Panc1 (cell line): ENCODE results near the gene RPS6KB2. TPM values are rescaled to one million over a fixed set of nuclear protein-coding genes. Genes with fewer than 3 reads are reported as not detected.

Source experiments
- ATAC-seq: fragments of 200-7000 bp; cut with Tn5 transposase; 2 replicates; pipeline ENCODE4 v1.9.1; 2020; ENCODE audit warnings: mild to moderate bottlenecking, moderate library complexity
- BruUV-seq: library from RNA; stranded (reverse); fragments of 400-500 nt; replicated peaks from 2 replicates; lab custom pipeline; 2021; lab: Mats Ljungman, UMichigan
- CTCF ChIA-PET: fragments of 300-600 bp; sonication (Branson Sonifier 250); formaldehyde crosslinking; loops from one replicate; lab custom pipeline; 2022; ENCODE audit warnings: antibody characterized with exemption; lab: Charles Lee
- POLR2A ChIA-PET: fragments of 300-600 bp; sonication (Branson Sonifier 250); formaldehyde crosslinking; loops from one replicate; lab custom pipeline; 2022; ENCODE audit warnings: antibody characterized with exemption; lab: Charles Lee
- DNase-seq: peaks from one replicate; pipeline ENCODE4 v3.0.0-alpha.2; 2010; ENCODE audit warnings: low read depth, low spot score
- H3K27ac ChIP-seq: 2 replicates; pipeline ENCODE4 v1.5.1; 2011; ENCODE audit warnings: mild to moderate bottlenecking, low read length, inconsistent platforms
- H3K27me3 ChIP-seq: fragments of 200-500 bp; sonication (Bioruptor generic); 2 replicates; pipeline ENCODE4 v1.6.0; 2014; ENCODE audit warnings: low read length, inconsistent platforms; ENCODE audit not compliant: control insufficient read depth, insufficient read depth
- H3K36me3 ChIP-seq: fragments of 200-500 bp; sonication (Bioruptor generic); 2 replicates; pipeline ENCODE4 v1.5.1; 2014; ENCODE audit warnings: inconsistent platforms, mild to moderate bottlenecking, low read length, moderate library complexity; ENCODE audit not compliant: control insufficient read depth, insufficient read depth
- H3K4me1 ChIP-seq: 2 replicates; pipeline ENCODE4 v1.5.1; 2011; ENCODE audit warnings: inconsistent platforms, mild to moderate bottlenecking, low read length, moderate library complexity; ENCODE audit not compliant: control insufficient read depth, insufficient read depth
- H3K4me3 ChIP-seq, 2 experiments: 2 replicates each; pipeline ENCODE4 v1.5.1; 2011 to 2012; ENCODE audit warnings: low read depth in 2 of 2, low read length in 2 of 2, mild to moderate bottlenecking in 2 of 2, inconsistent platforms in 1 of 2, moderate library complexity in 1 of 2
- H3K9me3 ChIP-seq: fragments of 200-500 bp; sonication (Bioruptor generic); 2 replicates; pipeline ENCODE4 v1.5.1; 2014; ENCODE audit warnings: low read depth, mild to moderate bottlenecking, inconsistent platforms, low read length, moderate library complexity; ENCODE audit not compliant: control insufficient read depth, insufficient read depth
- POLR2AphosphoS5 ChIP-seq: IDR thresholded peaks from 2 replicates; pipeline ENCODE4 v1.6.1; 2012; ENCODE audit warnings: mild to moderate bottlenecking, low read depth, low read length, moderate library complexity
- SIN3A ChIP-seq: IDR thresholded peaks from 2 replicates; pipeline ENCODE4 v1.6.1; 2012; ENCODE audit warnings: low read depth, mild to moderate bottlenecking, low read length, moderate library complexity, borderline replicate concordance; ENCODE audit not compliant: insufficient read depth
- TCF7L2 ChIP-seq: IDR thresholded peaks from 2 replicates; pipeline ENCODE4 v1.6.1; 2011; ENCODE audit warnings: mild to moderate bottlenecking, low read depth, low read length, inconsistent platforms
- in situ Hi-C: cut with HindIII; loops from 2 replicates; pipeline ENCODE4 v1.10.0; 2016; ENCODE audit warnings: low sequenced_read_pairs, low pct_unique_long_range_greater_than_20kb
- intact Hi-C: fragments of 100-400 bp; cut with micrococcal nuclease; formaldehyde crosslinking; loops from one replicate; pipeline ENCODE4 v1.10.0; 2022; ENCODE audit not compliant: unreplicated experiment
- total RNA-seq: library from RNA; stranded (reverse); gene quantifications from one replicate; pipeline ENCODE4 v1.2.1, GENCODE V29; 2021; ENCODE audit not compliant: unreplicated experiment
- TF ChIP-seq, protein P1 (sequence below), 2 experiments: IDR thresholded peaks; 2 replicates each; pipeline ENCODE4 v1.6.1; 2011 to 2012; ENCODE audit warnings: low read depth in 2 of 2, control low read depth in 1 of 2, low read length in 1 of 2, mild to moderate bottlenecking in 1 of 2, moderate library complexity in 1 of 2; ENCODE audit not compliant: insufficient read depth in 1 of 2
- TF ChIP-seq, protein P2 (sequence below): fragments of 450-650 bp; IDR thresholded peaks from 2 replicates; pipeline ENCODE4 v1.5.1; 2017; ENCODE audit warnings: mild to moderate bottlenecking

RPS6KB2 gene
- total RNA-seq, 1 experiment from 2014 or later, result 68.5 TPM

DNA sequence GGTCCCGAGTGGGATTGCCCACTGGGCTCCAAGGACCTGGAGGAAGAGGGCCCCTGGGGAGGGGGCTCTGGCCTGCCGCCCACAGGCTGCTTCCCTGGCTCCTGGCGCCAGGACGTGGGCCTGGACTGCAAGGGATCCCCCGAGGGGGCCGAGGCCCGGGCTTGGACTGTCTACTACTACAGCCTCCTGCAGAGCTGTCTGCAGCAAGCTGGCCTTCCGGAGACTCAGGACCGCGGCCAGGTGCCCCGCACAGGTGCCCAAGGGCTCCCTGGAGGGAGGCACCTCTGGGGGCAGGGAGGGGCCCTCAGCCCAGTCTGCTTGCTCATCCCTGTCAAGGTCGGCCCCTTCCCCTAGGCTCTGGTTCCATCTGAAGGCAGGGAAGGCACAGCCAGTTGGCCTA lies 10.9 kb upstream of the RPS6KB2 start:
- Histone ChIP-seq H3K9me3 (no peaks in the 10 kb centered on the region), H3K4me1 (peaks cover 56% of the 10 kb centered on the region), H3K36me3 (no peaks in the 10 kb centered on the region), H3K27me3 (no peaks in the 10 kb centered on the region), H3K27ac (peak overlapping the region; percentile 44; the same call in 1 of the 2 replicates), H3K4me3 (no peak overlapping the region)
- DNase-seq (no peak), ATAC-seq (no peak)
- no TSS peak for BruUV-seq
- TF ChIP-seq POLR2AphosphoS5, result no peak
- TF ChIP-seq SIN3A, result no peak
- TF ChIP-seq TCF7L2, result no peak
- TF ChIP-seq, protein P1, sequence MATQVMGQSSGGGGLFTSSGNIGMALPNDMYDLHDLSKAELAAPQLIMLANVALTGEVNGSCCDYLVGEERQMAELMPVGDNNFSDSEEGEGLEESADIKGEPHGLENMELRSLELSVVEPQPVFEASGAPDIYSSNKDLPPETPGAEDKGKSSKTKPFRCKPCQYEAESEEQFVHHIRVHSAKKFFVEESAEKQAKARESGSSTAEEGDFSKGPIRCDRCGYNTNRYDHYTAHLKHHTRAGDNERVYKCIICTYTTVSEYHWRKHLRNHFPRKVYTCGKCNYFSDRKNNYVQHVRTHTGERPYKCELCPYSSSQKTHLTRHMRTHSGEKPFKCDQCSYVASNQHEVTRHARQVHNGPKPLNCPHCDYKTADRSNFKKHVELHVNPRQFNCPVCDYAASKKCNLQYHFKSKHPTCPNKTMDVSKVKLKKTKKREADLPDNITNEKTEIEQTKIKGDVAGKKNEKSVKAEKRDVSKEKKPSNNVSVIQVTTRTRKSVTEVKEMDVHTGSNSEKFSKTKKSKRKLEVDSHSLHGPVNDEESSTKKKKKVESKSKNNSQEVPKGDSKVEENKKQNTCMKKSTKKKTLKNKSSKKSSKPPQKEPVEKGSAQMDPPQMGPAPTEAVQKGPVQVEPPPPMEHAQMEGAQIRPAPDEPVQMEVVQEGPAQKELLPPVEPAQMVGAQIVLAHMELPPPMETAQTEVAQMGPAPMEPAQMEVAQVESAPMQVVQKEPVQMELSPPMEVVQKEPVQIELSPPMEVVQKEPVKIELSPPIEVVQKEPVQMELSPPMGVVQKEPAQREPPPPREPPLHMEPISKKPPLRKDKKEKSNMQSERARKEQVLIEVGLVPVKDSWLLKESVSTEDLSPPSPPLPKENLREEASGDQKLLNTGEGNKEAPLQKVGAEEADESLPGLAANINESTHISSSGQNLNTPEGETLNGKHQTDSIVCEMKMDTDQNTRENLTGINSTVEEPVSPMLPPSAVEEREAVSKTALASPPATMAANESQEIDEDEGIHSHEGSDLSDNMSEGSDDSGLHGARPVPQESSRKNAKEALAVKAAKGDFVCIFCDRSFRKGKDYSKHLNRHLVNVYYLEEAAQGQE (IDR thresholded peaks at IDR 0.05; ENCODE audit: insufficient read depth in 1 of 2, low read depth in 2 of 2, low read length in 1 of 2), result no peak
- CTCF ChIA-PET, result interaction anchor here (0.6 kb wide), 1 partner anchor 60 kb away, joined by 3 read pairs; no protein-coding TSS in a partner anchor
- POLR2A ChIA-PET, result interaction anchor here (1.9 kb wide), 1 partner anchor 16 kb away, joined by 6 read pairs; the partner anchor contains the start of gene PPP1CA
- in situ Hi-C loops (no loop called here), intact Hi-C loops (no loop called here)

DNA sequence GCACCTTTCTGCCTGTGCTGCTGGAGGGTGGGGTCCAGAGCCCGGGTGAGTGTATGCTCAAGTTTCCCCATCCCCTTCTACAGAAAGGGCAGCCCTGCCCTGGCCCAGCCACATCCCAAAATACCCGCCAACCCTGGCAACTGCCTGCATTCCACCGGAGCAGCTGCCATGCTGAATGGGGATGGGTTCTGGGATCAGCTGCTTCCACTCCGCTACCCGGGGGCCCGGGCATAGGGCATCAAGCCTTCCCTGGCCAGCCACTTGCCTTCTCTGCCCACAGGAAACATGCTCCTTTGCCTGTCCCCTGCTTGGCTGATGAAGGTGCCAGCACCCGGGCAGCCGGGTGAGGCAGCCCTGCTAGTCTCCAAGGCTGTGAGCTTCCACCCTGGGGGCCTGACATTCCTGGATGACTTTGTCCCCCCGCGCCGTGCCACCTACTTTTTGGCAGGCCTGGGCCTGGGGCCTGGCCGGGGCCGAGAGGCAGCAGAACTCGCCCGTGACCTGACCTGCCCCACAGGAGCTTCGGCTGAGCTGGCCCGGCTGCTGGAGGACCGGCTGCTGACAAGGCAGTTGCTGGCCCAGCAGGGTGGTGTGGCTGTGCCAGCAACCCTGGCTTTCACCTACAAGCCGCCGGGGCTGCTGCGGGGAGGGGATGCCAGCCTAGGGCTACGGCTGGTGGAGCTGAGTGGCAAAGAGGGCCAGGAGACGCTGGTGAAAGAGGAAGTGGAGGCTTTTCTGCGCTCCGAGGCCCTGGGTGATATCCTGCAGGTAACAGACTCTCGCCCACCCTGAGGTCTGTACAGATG lies 9.6 kb upstream of the RPS6KB2 start:
- Histone ChIP-seq H3K27ac (peak overlapping the region; percentile 49), H3K27me3 (no peaks in the 10 kb centered on the region), H3K36me3 (no peaks in the 10 kb centered on the region), H3K4me3 (no peak overlapping the region), H3K9me3 (no peaks in the 10 kb centered on the region), H3K4me1 (peaks cover 49% of the 10 kb centered on the region)
- ATAC-seq, result peak; percentile 28
- CTCF ChIA-PET, result interaction anchor here (1.5 kb wide), 1 partner anchor 12 kb away, joined by 4 read pairs; no protein-coding TSS in a partner anchor
- in situ Hi-C loops (no loop called here), intact Hi-C loops (no loop called here)
- BruUV-seq, result no TSS peak
- TF ChIP-seq, protein P2, sequence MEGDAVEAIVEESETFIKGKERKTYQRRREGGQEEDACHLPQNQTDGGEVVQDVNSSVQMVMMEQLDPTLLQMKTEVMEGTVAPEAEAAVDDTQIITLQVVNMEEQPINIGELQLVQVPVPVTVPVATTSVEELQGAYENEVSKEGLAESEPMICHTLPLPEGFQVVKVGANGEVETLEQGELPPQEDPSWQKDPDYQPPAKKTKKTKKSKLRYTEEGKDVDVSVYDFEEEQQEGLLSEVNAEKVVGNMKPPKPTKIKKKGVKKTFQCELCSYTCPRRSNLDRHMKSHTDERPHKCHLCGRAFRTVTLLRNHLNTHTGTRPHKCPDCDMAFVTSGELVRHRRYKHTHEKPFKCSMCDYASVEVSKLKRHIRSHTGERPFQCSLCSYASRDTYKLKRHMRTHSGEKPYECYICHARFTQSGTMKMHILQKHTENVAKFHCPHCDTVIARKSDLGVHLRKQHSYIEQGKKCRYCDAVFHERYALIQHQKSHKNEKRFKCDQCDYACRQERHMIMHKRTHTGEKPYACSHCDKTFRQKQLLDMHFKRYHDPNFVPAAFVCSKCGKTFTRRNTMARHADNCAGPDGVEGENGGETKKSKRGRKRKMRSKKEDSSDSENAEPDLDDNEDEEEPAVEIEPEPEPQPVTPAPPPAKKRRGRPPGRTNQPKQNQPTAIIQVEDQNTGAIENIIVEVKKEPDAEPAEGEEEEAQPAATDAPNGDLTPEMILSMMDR, result no peak
- no peak for TF ChIP-seq POLR2AphosphoS5
- TF ChIP-seq, protein P1 (IDR thresholded peaks at IDR 0.05; ENCODE audit: insufficient read depth in 1 of 2, low read depth in 2 of 2, low read length in 1 of 2), result no peak
- TF ChIP-seq TCF7L2, result no peak
- TF ChIP-seq SIN3A, result no peak
- no peak for DNase-seq
- POLR2A ChIA-PET, result no interaction called here
